MCF 10A (cell line): ENCODE data around the gene NEUROD6. TPM values are rescaled to one million over a fixed set of nuclear protein-coding genes. Genes with fewer than 3 reads are reported as not detected.

Source experiments
- Bru-seq: library from RNA; stranded (reverse); fragments of 400-500 nt; gene quantifications from one replicate; lab custom pipeline; 2021; lab: Mats Ljungman, UMichigan
- BruChase-seq, 2 experiments: library from RNA; stranded (reverse); fragments of 400-500 nt; gene quantifications; one replicate each; lab custom pipeline; 2021; lab: Mats Ljungman, UMichigan
- BruUV-seq: library from RNA; stranded (reverse); fragments of 400-500 nt; replicated peaks from 2 replicates; lab custom pipeline; 2021; lab: Mats Ljungman, UMichigan
- CTCF ChIA-PET: fragments of 300-600 bp; sonication (Branson Sonifier 250); formaldehyde crosslinking; extraction: SDS; loops from one replicate; lab custom pipeline; 2021; ENCODE audit warnings: antibody characterized with exemption, inconsistent platforms; lab: Yijun Ruan, JAX
- POLR2A ChIA-PET: fragments of 300-600, 350-650 bp; sonication (Branson Sonifier 250); formaldehyde crosslinking; extraction: SDS; loops from one replicate; lab custom pipeline; 2020; ENCODE audit warnings: antibody characterized with exemption, inconsistent platforms; lab: Yijun Ruan, JAX
- DNase-seq: peaks from one replicate; pipeline ENCODE4 v3.0.0-alpha.2; 2018; ENCODE audit not compliant: unreplicated experiment
- H3K27ac Mint-ChIP-seq: one replicate; pipeline ENCODE4 v1.8.0; 2022; ENCODE audit warnings: mild to moderate bottlenecking, low read depth, mixed read lengths; ENCODE audit not compliant: unreplicated experiment
- H3K27me3 Mint-ChIP-seq: one replicate; pipeline ENCODE4 v1.8.0; 2022; ENCODE audit warnings: mixed read lengths; ENCODE audit not compliant: insufficient read depth, unreplicated experiment
- H3K36me3 Mint-ChIP-seq: one replicate; pipeline ENCODE4 v1.8.0; 2022; ENCODE audit warnings: mild to moderate bottlenecking, moderate library complexity, mixed read lengths; ENCODE audit not compliant: insufficient read depth, unreplicated experiment
- H3K4me1 Mint-ChIP-seq: one replicate; pipeline ENCODE4 v1.8.0; 2022; ENCODE audit warnings: mixed read lengths; ENCODE audit not compliant: insufficient read depth, unreplicated experiment
- H3K4me3 Mint-ChIP-seq: one replicate; pipeline ENCODE4 v1.8.0; 2022; ENCODE audit warnings: mild to moderate bottlenecking, moderate library complexity, mixed read lengths; ENCODE audit not compliant: unreplicated experiment
- H3K9me3 Mint-ChIP-seq: one replicate; pipeline ENCODE4 v1.8.0; 2022; ENCODE audit warnings: mixed read lengths; ENCODE audit not compliant: unreplicated experiment
- CTCF ChIP-seq: fragments of 200-600 bp; IDR thresholded peaks from one replicate; pipeline ENCODE4 v1.8.0; 2022; ENCODE audit warnings: antibody characterized with exemption, mild to moderate bottlenecking; ENCODE audit not compliant: unreplicated experiment
- intact Hi-C: fragments of 100-400 bp; cut with micrococcal nuclease; formaldehyde crosslinking; loops from 2 replicates; pipeline ENCODE4 v1.14.1; 2022
- long read RNA-seq: library from polyadenylated mRNA; stranded (forward); transcript quantifications from one replicate; pipeline ENCODE4 v2.0.0, GENCODE V29; 2022
- total RNA-seq: library from RNA; stranded (reverse); gene quantifications from 2 replicates; pipeline ENCODE4 v1.2.3, GENCODE V29; 2022

NEUROD6 gene
- total RNA-seq, result not detected in 2 replicates
- not detected for Bru-seq, nascent RNA
- BruChase-seq, experiment 1, labeled RNA remaining after a 6-hour chase, result not detected
- not detected for BruChase-seq, experiment 2, labeled RNA remaining after a 2-hour chase
- long read RNA-seq, result 0 reads

- CTCF ChIA-PET, result interaction anchor here (1.7 kb wide), 1 partner anchor 33 kb away, joined by 5 read pairs; no protein-coding TSS in a partner anchor
- intact Hi-C loops, result no loop called here
- no TSS peak for BruUV-seq
- Mint-ChIP-seq H3K4me1 (no peaks in the 10 kb centered on the region), H3K9me3 (no peaks in the 10 kb centered on the region), H3K36me3 (no peaks in the 10 kb centered on the region), H3K4me3 (no peak within 1 kb of the TSS), H3K27ac (no peak within 1 kb of the TSS), H3K27me3 (peaks cover 66% of the 10 kb centered on the region)
- no peak for DNase-seq
- POLR2A ChIA-PET, result no interaction called here
- no peak for TF ChIP-seq CTCF
Measured at GRCh38 chr7:31340603-31341002, at the start of gene NEUROD6. TSS of gene NEUROD6 (minus strand) at chr7:31340726. CDS start at chr7:31339268, 1,458 bp downstream.

- Mint-ChIP-seq H3K4me3 (no peak overlapping the region), H3K9me3 (no peaks in the 10 kb centered on the region), H3K27ac (no peak overlapping the region), H3K36me3 (no peaks in the 10 kb centered on the region), H3K27me3 (no peaks in the 10 kb centered on the region), H3K4me1 (peaks cover 6% of the 10 kb centered on the region)
- CTCF ChIA-PET, result interaction anchor here (0.7 to 2.9 kb wide), 3 partner anchors 12 to 311 kb away, joined by 3 to 16 read pairs (median 11); no protein-coding TSS in a partner anchor
- BruUV-seq, result no TSS peak
- POLR2A ChIA-PET, result interaction anchor here (1.2 kb wide), 1 partner anchor 11 kb away, joined by 3 read pairs; no protein-coding TSS in a partner anchor
- intact Hi-C loops, result no loop called here
- no peak for DNase-seq
- no peak for TF ChIP-seq CTCF
Measured at GRCh38 chr7:31384466-31384865, 43.9 kb upstream of the NEUROD6 start.

GRCh38 chr7:31382722-31383121 lies 42.2 kb upstream of the NEUROD6 start:
- H3K4me1 Mint-ChIP-seq, result peaks cover 6% of the 10 kb centered on the region
- H3K36me3 Mint-ChIP-seq, result no peaks in the 10 kb centered on the region
- POLR2A ChIA-PET, result interaction anchor here (0.8 kb wide), 1 partner anchor 20 kb away, joined by 4 read pairs; no protein-coding TSS in a partner anchor
- intact Hi-C loops, result no loop called here
- H3K9me3 Mint-ChIP-seq, result no peaks in the 10 kb centered on the region
- TF ChIP-seq CTCF, result no peak
- no peak for DNase-seq
- no peak overlapping the region for H3K27ac Mint-ChIP-seq
- no TSS peak for BruUV-seq
- no peaks in the 10 kb centered on the region for H3K27me3 Mint-ChIP-seq
- no peak overlapping the region for H3K4me3 Mint-ChIP-seq
- CTCF ChIA-PET, result interaction anchor here (0.7 to 2.9 kb wide), 6 partner anchors 10 to 354 kb away, joined by 3 to 16 read pairs (median 4); no protein-coding TSS in a partner anchor

- Mint-ChIP-seq H3K4me1 (no peaks in the 10 kb centered on the region), H3K9me3 (no peaks in the 10 kb centered on the region), H3K27ac (no peak overlapping the region), H3K27me3 (peaks cover 19% of the 10 kb centered on the region), H3K4me3 (no peak overlapping the region), H3K36me3 (no peaks in the 10 kb centered on the region)
- peak; percentile 62 for DNase-seq
- no TSS peak for BruUV-seq
- ChIA-PET CTCF (interaction anchor here (0.6 to 8.5 kb wide), 58 partner anchors 9 to 1105 kb away, joined by 3 to 103 read pairs (median 4); no protein-coding TSS in a partner anchor), POLR2A (interaction anchor here (0.6 to 1.5 kb wide), 3 partner anchors 10 to 265 kb away, joined by 3 read pairs; no protein-coding TSS in a partner anchor)
- peak; percentile 82 for TF ChIP-seq CTCF
- intact Hi-C loops, result loop anchor here (1.0 to 5.0 kb wide), 6 partner anchors 70 to 363 kb away; no protein-coding TSS in a partner anchor
Measured at GRCh38 chr7:31373337-31374289, 33.1 kb upstream of the NEUROD6 start.
